MM.1S (cell line): ENCODE measurements around the gene PARD3.
"Not testable (repeated sequence)": the region's sequence is repeated elsewhere in the genome, so short reads cannot be mapped to it uniquely, and the experiment has no call there.

ENCODE experiments used
- DNase-seq: peaks from one replicate; pipeline ENCODE4 v3.0.0-alpha.2; 2015
- H2AFZ ChIP-seq: fragments of 300-600 bp; sonication (generic); 2 replicates; pipeline ENCODE4 v1.6.0; 2016; ENCODE audit warnings: antibody characterized with exemption, low read length
- H3F3A ChIP-seq: fragments of 300-600 bp; sonication (generic); 2 replicates; pipeline ENCODE4 v1.6.1; 2016; ENCODE audit warnings: mild to moderate bottlenecking, antibody characterized with exemption, low read length, moderate library complexity, mixed read lengths; ENCODE audit not compliant: insufficient read depth
- H3K27ac ChIP-seq: fragments of 300-600 bp; sonication (generic); 2 replicates; pipeline ENCODE4 v1.5.1; 2016; ENCODE audit warnings: mild to moderate bottlenecking, low read length
- H3K27me3 ChIP-seq: fragments of 300-600 bp; sonication (generic); replicated peaks from 2 replicates; pipeline ENCODE4 v1.6.0; 2016; ENCODE audit warnings: low read length; ENCODE audit not compliant: insufficient read depth
- H3K36me3 ChIP-seq: fragments of 300-600 bp; sonication (generic); replicated peaks from 2 replicates; pipeline ENCODE4 v1.6.1; 2016; ENCODE audit warnings: mild to moderate bottlenecking, low read length, mixed read lengths; ENCODE audit not compliant: insufficient read depth
- H3K4me1 ChIP-seq: fragments of 300-600 bp; sonication (generic); 2 replicates; pipeline ENCODE4 v1.6.1; 2016; ENCODE audit warnings: low read length, mixed read lengths
- H3K4me2 ChIP-seq: fragments of 300-600 bp; sonication (generic); 2 replicates; pipeline ENCODE4 v1.6.0; 2016; ENCODE audit warnings: low read depth, low read length
- H3K4me3 ChIP-seq: fragments of 300-600 bp; sonication (generic); 2 replicates; pipeline ENCODE4 v1.5.1; 2016; ENCODE audit warnings: low read length, mixed read lengths
- H3K79me2 ChIP-seq: fragments of 300-600 bp; sonication (generic); 2 replicates; pipeline ENCODE4 v1.6.1; 2016; ENCODE audit warnings: mixed run types, low read length, mixed read lengths
- H3K9ac ChIP-seq: fragments of 300-600 bp; sonication (generic); 2 replicates; pipeline ENCODE4 v1.6.1; 2016; ENCODE audit warnings: low read length, mixed read lengths
- H3K9me2 ChIP-seq: fragments of 300-600 bp; sonication (generic); replicated peaks from 2 replicates; pipeline ENCODE4 v1.6.1; 2016; ENCODE audit warnings: mild to moderate bottlenecking, low read length, mixed read lengths; ENCODE audit not compliant: insufficient read depth
- H3K9me3 ChIP-seq: fragments of 300-600 bp; sonication (generic); replicated peaks from 2 replicates; pipeline ENCODE4 v1.6.1; 2016; ENCODE audit warnings: mild to moderate bottlenecking, low read length, mixed read lengths; ENCODE audit not compliant: insufficient read depth
- H4K20me1 ChIP-seq: fragments of 300-600 bp; sonication (generic); 2 replicates; pipeline ENCODE4 v1.6.1; 2016; ENCODE audit warnings: mild to moderate bottlenecking, low read length, moderate library complexity, mixed read lengths; ENCODE audit not compliant: insufficient read depth
- CTCF ChIP-seq: fragments of 300-600 bp; sonication (generic); IDR thresholded peaks from 2 replicates; pipeline ENCODE4 v1.5.1; 2016; ENCODE audit warnings: antibody characterized with exemption, low read length, mixed read lengths
- EZH2 ChIP-seq: fragments of 300-600 bp; sonication (generic); optimal IDR thresholded peaks from 2 replicates; pipeline ENCODE3; 2017; ENCODE audit warnings: low read depth, mild to moderate bottlenecking, antibody characterized with exemption, low read length, mixed read lengths
- EZH2phosphoT487 ChIP-seq: fragments of 300-600 bp; sonication (generic); IDR thresholded peaks from 2 replicates; pipeline ENCODE4 v1.6.1; 2018; ENCODE audit warnings: antibody characterized with exemption, low read length

PARD3 gene

DNA sequence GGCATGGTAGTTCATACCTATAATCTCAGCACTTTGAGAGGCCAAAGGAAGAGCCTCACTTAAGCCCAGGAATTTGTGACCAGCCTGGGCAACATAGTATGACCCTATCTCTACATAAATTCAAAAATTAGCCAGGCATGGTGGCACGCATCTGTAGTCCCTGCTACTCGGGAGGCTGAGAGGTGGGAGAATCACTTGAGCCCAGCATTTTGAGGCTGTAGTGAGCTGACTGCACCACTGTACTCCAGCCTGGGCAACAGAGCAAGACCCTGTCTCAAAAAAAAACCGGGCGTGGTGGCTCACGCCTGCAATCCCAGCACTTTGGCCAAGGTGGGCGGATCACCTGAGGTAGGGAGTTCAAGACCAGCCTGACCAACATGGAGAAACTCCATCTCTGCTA, 19.8 kb downstream of the PARD3 start:
- Histone ChIP-seq H4K20me1 (no peaks in the 10 kb centered on the region), H3K9ac (no peak overlapping the region), H3K9me2 (no peaks in the 10 kb centered on the region), H3K36me3 (no peaks in the 10 kb centered on the region), H3K27me3 (no peaks in the 10 kb centered on the region), H3K4me2 (no peak overlapping the region), H3K4me3 (no peak overlapping the region), H3K9me3 (no peaks in the 10 kb centered on the region), H2AFZ (no peak overlapping the region), H3K27ac (no peak overlapping the region), H3F3A (no peaks in the 10 kb centered on the region), H3K79me2 (peaks cover 98% of the 10 kb centered on the region), H3K4me1 (peaks cover 5% of the 10 kb centered on the region; the same call in 1 of the 2 replicates)
- no peak for DNase-seq
- TF ChIP-seq EZH2phosphoT487 = no peak

DNA sequence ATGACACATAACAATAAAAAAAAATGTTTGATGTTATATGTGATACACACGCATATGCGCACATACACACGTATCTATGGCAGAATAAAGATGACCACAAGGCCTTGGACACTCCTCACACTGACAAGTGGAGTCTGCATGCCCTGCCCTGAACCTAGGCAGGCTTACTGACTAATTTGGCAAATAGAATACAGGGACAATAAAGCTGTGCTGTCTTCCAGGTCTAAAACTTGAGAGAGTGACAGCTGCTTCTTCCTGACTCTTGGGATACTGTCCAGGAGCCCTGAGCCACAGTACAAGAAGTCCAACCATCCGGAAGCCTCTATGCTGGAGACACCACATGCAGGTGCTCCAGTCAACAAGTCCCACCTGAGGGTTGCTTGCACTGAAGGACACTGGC, 20.3 kb downstream of the PARD3 start:
- no peaks in the 10 kb centered on the region for H3K9me3 ChIP-seq
- no peak for DNase-seq
- no peaks in the 10 kb centered on the region for H3K36me3 ChIP-seq
- H3F3A ChIP-seq = no peaks in the 10 kb centered on the region
- no peak overlapping the region for H3K4me3 ChIP-seq
- no peaks in the 10 kb centered on the region for H3K9me2 ChIP-seq
- H3K27me3 ChIP-seq = no peaks in the 10 kb centered on the region
- H3K27ac ChIP-seq = no peak overlapping the region
- no peak overlapping the region for H3K9ac ChIP-seq
- no peaks in the 10 kb centered on the region for H4K20me1 ChIP-seq
- H3K4me1 ChIP-seq = peaks cover 10% of the 10 kb centered on the region
- H3K79me2 ChIP-seq = peaks cover 98% of the 10 kb centered on the region
- TF ChIP-seq EZH2 (no peak), EZH2phosphoT487 (no peak), CTCF (no peak)
- H3K4me2 ChIP-seq = no peak overlapping the region
- no peak overlapping the region for H2AFZ ChIP-seq

DNA sequence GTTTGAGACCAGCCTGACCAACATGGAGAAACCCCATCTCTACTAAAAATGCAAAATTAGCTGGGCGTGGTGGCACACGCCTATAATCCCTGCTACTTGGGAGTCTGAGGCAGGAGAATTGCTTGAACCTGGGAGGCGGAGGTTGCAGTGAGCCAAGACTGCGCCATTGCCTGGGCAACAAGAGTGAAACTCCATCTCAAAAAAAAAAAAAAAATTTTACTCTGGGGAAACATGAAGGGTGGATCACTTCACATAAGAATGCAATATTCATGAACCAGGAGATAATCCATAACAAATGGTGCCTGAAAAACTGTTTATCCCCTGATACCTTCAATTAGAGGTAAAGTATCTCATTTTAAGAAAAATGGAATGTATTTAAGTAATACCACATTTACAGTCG, 21.5 kb downstream of the PARD3 start:
- not testable (repeated sequence) for H3K27me3 ChIP-seq, DNase-seq, H3K9me2 ChIP-seq, H3F3A ChIP-seq, H3K9ac ChIP-seq, H2AFZ ChIP-seq, H3K9me3 ChIP-seq, H3K4me2 ChIP-seq, H3K36me3 ChIP-seq, H4K20me1 ChIP-seq, H3K27ac ChIP-seq, H3K4me3 ChIP-seq
- peaks cover 11% of the 10 kb centered on the region for H3K4me1 ChIP-seq
- peaks cover 98% of the 10 kb centered on the region for H3K79me2 ChIP-seq

DNA sequence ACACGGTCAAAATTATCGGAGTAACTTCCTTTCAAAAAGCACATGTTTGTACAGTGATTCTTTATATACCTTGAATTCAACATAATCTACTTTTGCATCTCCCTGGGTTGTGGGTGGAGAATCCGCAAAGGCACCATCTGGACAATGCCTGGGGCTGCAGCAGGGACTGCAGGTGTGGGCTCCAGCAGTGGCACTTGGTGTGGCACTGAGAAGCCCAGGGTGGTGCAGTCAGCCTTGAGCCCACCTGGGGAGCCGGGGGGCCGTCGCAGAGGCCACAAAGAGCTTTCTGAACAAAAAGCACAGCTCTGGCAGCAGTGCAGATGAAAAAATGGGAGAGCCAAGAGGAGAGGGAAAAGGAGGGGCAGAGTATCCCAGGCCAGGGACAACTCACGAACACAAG, 22.2 kb downstream of the PARD3 start:
- TF ChIP-seq CTCF (no peak), EZH2phosphoT487 (no peak), EZH2 (no peak)
- H3K9ac ChIP-seq = no peak overlapping the region
- H3K4me3 ChIP-seq = no peak overlapping the region
- peaks cover 99% of the 10 kb centered on the region for H3K79me2 ChIP-seq
- H2AFZ ChIP-seq = no peak overlapping the region
- H3K4me1 ChIP-seq = peaks cover 11% of the 10 kb centered on the region
- H4K20me1 ChIP-seq = no peaks in the 10 kb centered on the region
- no peaks in the 10 kb centered on the region for H3K9me2 ChIP-seq
- DNase-seq = no peak
- H3K27ac ChIP-seq = no peak overlapping the region
- no peak overlapping the region for H3K4me2 ChIP-seq
- H3F3A ChIP-seq = no peaks in the 10 kb centered on the region
- no peaks in the 10 kb centered on the region for H3K9me3 ChIP-seq
- H3K27me3 ChIP-seq = no peaks in the 10 kb centered on the region
- no peaks in the 10 kb centered on the region for H3K36me3 ChIP-seq
